AG04450 (cell line): Measurements from ENCODE around the gene NREP. TPM values are rescaled to one million over a fixed set of nuclear protein-coding genes. Genes with fewer than 3 reads are reported as not detected.

ENCODE experiments used
- CTCF ChIA-PET: fragments of 300-600, 350-600 bp; formaldehyde crosslinking; extraction: SDS; loops from one replicate; lab custom pipeline; 2022; ENCODE audit warnings: antibody characterized with exemption, inconsistent platforms; lab: Charles Lee
- POLR2A ChIA-PET: fragments of 350-600 bp; formaldehyde crosslinking; extraction: SDS; loops from one replicate; lab custom pipeline; 2021; ENCODE audit warnings: antibody characterized with exemption, inconsistent platforms; lab: Yijun Ruan, JAX
- DNase-seq: peaks from one replicate; pipeline ENCODE4 v3.0.0-alpha.2; 2011; ENCODE audit warnings: low read depth, low spot score
- H3K27ac ChIP-seq: one replicate; pipeline ENCODE4 v1.5.1; 2012; ENCODE audit warnings: low read depth, low read length, control low read depth
- H3K27me3 ChIP-seq: one replicate; pipeline ENCODE4 v1.6.0; 2012; ENCODE audit warnings: low read length; ENCODE audit not compliant: control insufficient read depth, insufficient read depth
- H3K4me3 ChIP-seq: 2 replicates; pipeline ENCODE4 v1.5.1; 2011; ENCODE audit warnings: mild to moderate bottlenecking, low read depth, low read length, control low read depth
- H3K9me3 ChIP-seq: 2 replicates; pipeline ENCODE4 v1.5.1; 2012; ENCODE audit warnings: low read length; ENCODE audit not compliant: control insufficient read depth, insufficient read depth
- polyA plus RNA-seq: library from polyadenylated mRNA; depleted of rRNA; stranded (reverse); fragments of >200 nt; gene quantifications from 2 replicates; pipeline ENCODE4 v1.2.3, GENCODE V29; 2011
- TF ChIP-seq, protein P1 (sequence below): IDR thresholded peaks from 2 replicates; pipeline ENCODE4 v1.5.1; 2011; ENCODE audit warnings: low read depth, low read length, control low read depth, inconsistent platforms

NREP gene
- polyA plus RNA-seq, 1 experiment: 329 TPM

DNA sequence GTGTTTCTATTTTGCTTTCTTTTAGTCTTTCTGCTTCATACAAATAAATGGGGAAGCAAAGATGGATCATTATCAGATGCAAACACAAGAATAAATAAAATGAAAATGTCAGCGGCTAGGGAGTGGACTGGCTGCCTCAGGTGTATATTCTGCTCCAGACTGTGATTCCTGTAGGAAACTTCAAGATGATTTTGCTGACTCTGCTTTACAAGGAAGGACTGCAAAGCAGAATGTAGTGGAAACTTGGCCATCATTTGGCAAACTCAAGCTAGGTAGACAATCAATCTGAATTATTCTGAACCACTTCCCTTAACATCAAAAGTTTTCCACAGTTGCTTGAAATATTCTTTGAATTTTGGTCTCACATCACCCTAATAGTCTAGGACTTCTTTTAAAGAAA, 38.1 kb upstream of the NREP start:
- H3K27ac ChIP-seq: no peak overlapping the region
- ChIA-PET POLR2A (no interaction called here), CTCF (no interaction called here)
- no peak overlapping the region for H3K4me3 ChIP-seq
- TF ChIP-seq, protein P1, sequence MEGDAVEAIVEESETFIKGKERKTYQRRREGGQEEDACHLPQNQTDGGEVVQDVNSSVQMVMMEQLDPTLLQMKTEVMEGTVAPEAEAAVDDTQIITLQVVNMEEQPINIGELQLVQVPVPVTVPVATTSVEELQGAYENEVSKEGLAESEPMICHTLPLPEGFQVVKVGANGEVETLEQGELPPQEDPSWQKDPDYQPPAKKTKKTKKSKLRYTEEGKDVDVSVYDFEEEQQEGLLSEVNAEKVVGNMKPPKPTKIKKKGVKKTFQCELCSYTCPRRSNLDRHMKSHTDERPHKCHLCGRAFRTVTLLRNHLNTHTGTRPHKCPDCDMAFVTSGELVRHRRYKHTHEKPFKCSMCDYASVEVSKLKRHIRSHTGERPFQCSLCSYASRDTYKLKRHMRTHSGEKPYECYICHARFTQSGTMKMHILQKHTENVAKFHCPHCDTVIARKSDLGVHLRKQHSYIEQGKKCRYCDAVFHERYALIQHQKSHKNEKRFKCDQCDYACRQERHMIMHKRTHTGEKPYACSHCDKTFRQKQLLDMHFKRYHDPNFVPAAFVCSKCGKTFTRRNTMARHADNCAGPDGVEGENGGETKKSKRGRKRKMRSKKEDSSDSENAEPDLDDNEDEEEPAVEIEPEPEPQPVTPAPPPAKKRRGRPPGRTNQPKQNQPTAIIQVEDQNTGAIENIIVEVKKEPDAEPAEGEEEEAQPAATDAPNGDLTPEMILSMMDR: no peak
- no peak for DNase-seq
- H3K27me3 ChIP-seq: no peaks in the 10 kb centered on the region
- no peaks in the 10 kb centered on the region for H3K9me3 ChIP-seq

DNA sequence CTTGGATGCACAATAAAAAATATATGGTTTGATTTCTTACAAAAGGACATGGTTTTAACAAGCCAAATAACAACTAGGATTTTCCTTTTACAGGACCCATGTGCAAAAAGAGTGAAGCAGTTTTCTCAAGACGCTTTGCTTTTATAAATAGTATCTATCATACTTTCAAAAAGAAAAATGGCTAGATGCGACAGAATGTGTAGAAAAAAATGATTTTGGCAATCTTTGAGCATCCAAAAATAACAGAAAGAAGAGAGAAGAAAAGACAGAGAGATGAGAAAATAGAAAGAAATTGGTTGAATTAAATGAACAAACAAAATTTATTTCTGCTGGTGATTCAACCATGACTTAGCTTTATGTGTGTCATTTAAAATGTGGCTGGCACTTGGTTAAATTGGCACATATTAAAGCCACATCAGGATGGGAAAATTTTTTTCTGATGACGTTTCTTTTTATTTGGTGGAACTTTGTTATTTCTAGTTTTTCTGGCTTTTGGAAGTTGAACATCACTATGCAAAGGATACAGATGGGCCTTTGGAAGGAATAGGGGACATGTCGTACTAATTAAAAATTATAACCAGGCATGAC, 35.6 kb upstream of the NREP start:
- Histone ChIP-seq H3K4me3 (no peak overlapping the region), H3K27me3 (no peaks in the 10 kb centered on the region), H3K9me3 (no peaks in the 10 kb centered on the region), H3K27ac (no peak overlapping the region)
- ChIA-PET POLR2A (no interaction called here), CTCF (interaction anchor here (1.2 kb wide), 1 partner anchor 9 kb away, joined by 4 read pairs; no protein-coding TSS in a partner anchor)
- DNase-seq: no peak
- TF ChIP-seq, protein P1: no peak

DNA sequence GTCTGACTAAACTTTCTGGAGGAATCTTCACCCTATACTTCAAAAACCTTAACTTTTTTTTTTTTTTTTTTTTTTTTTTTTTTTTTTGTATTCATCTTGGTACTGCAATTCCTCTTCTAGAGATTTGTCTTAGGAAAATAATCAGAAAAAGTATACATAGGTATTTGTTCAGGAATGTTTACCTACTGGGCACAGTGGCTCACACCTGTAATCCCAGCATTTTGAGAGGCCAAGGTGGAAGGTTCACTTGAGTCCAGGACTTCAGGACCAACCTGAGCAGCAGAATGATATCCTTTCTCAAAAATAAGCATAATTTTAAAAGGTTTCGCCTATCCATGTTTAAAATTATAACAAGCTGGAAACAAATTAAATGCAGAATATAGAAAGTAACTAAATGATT, 33.3 kb upstream of the NREP start:
- Histone ChIP-seq H3K27ac (no peak overlapping the region), H3K4me3 (no peak overlapping the region), H3K9me3 (no peaks in the 10 kb centered on the region), H3K27me3 (no peaks in the 10 kb centered on the region)
- no peak for DNase-seq
- TF ChIP-seq, protein P1: no peak
- ChIA-PET CTCF (no interaction called here), POLR2A (no interaction called here)

DNA sequence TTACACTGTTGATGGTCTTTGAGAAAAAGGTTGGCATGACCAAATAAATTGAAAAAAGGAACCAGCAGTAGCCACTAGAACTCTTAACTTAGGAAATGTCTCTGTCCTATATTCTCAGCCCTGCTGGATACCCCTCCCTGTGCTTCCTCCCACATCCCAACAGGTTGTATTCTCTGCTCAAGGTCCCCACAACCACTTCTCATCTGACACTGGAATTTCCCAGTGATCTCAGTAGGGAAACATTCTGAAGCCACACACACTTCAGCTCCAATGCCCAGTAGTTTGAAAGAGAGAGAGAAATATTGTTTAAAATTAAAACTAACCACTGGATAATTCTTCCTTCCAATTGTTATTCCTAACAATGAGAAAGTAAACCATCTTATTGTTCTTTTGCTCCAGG, 30.0 kb upstream of the NREP start:
- H3K27me3 ChIP-seq: no peaks in the 10 kb centered on the region
- ChIA-PET POLR2A (no interaction called here), CTCF (no interaction called here)
- DNase-seq: no peak
- no peak overlapping the region for H3K4me3 ChIP-seq
- H3K9me3 ChIP-seq: no peaks in the 10 kb centered on the region
- H3K27ac ChIP-seq: no peak overlapping the region
- TF ChIP-seq, protein P1: no peak

DNA sequence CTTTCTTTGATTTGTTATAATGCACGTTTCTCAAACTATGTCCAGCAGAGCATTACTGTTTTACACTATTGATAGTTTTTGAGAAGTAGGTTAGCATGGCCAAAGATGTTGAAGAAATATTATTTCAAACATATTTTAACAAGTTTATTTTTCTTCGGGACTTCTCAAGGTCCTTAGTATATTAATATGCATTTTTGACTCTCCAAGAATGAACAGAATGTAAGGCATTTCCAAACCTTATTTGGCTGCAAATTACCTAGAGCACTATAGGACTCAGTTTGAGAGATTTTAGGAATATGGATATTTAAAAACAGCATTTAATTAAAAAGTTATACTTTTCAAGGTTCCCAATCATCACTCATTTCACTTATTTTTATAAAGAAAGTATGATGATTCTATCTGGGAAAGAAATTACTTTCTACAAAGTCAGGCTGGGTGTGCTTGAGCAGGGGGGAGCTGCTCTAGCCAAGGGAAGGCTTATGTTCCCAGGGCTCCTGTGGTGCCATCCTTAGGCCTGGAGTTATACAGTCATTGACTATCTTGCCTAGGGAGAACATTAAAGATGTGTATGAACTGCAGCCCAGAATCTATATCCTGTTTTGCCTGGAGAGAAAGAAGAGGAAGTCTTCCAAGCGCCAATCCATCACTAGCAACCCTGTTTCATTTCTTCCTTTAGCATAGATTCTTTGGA, 27.6 kb upstream of the NREP start:
- TF ChIP-seq, protein P1: no peak
- DNase-seq: no peak
- Histone ChIP-seq H3K4me3 (no peak overlapping the region), H3K27me3 (no peaks in the 10 kb centered on the region), H3K9me3 (no peaks in the 10 kb centered on the region), H3K27ac (no peak overlapping the region)
- POLR2A ChIA-PET: no interaction called here
- CTCF ChIA-PET: interaction anchor here (1.5 kb wide), 1 partner anchor 234 kb away, joined by 4 read pairs; no protein-coding TSS in a partner anchor
